HepG2 (cell line): ENCODE results near the gene RANBP2.

Source experiments
- BCL3 ChIP-seq: sonication (generic); formaldehyde crosslinking; IDR thresholded peaks from 2 replicates; pipeline ENCODE4 v1.5.1; 2020; ENCODE audit warnings: mild to moderate bottlenecking, missing genetic modification reagents, moderate library complexity
- ZFX ChIP-seq: sonication (generic); formaldehyde crosslinking; IDR thresholded peaks from 2 replicates; pipeline ENCODE4 v1.4.0; 2020; ENCODE audit warnings: mild to moderate bottlenecking, low read depth, missing genetic modification reagents, moderate library complexity
- ZNF354B ChIP-seq: sonication (generic); formaldehyde crosslinking; IDR thresholded peaks from 2 replicates; pipeline ENCODE4 v1.8.0; 2022; ENCODE audit warnings: mild to moderate bottlenecking, missing genetic modification reagents
- ZNF775 ChIP-seq: sonication (generic); formaldehyde crosslinking; IDR thresholded peaks from 2 replicates; pipeline ENCODE4 v1.4.0; 2020; ENCODE audit warnings: missing genetic modification reagents, mild to moderate bottlenecking, moderate library complexity, borderline replicate concordance
- TF ChIP-seq, protein P1 (sequence below): sonication (generic); formaldehyde crosslinking; IDR thresholded peaks from 2 replicates; pipeline ENCODE4 v1.8.0; 2022; ENCODE audit warnings: missing genetic modification reagents, low read depth, mild to moderate bottlenecking, borderline replicate concordance

- TF ChIP-seq ZNF354B (CRISPR knock-in tag) (no peak), ZFX (CRISPR knock-in tag) (no peak), ZNF775 (no peak), BCL3 (CRISPR knock-in tag) (no peak)
- TF ChIP-seq, protein P1, sequence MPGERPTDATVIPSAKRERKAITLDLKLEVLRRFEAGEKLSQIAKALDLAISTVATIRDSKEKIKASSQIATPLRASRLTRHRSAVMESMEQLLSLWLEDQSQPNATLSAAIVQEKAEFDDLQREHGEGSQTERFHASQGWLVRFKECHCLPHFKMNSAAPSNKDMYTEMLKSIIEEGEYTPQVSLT (CRISPR knock-in tag), result no peak
Measured at GRCh38 chr2:108824316-108825070, 105.2 kb downstream of the RANBP2 start.
